DOHH2 (cell line): ENCODE results near the gene EBPL.

ENCODE experiments used
- H3F3A ChIP-seq: fragments of 200-600 bp; sonication (generic), shearing (Covaris generic); 2 replicates; pipeline ENCODE4 v1.6.0; 2016; ENCODE audit warnings: antibody characterized with exemption, mild to moderate bottlenecking; ENCODE audit not compliant: control insufficient read depth, insufficient read depth
- H3K27ac ChIP-seq: fragments of 200-600 bp; sonication (generic); 2 replicates; pipeline ENCODE4 v1.5.1; 2014; ENCODE audit warnings: low read depth, mild to moderate bottlenecking, low read length, moderate library complexity
- H3K27me3 ChIP-seq: fragments of 200-600 bp; sonication (generic); 2 replicates; pipeline ENCODE4 v1.6.1; 2014; ENCODE audit warnings: mild to moderate bottlenecking, low read length, mixed read lengths; ENCODE audit not compliant: control insufficient read depth
- H3K36me3 ChIP-seq: fragments of 200-600 bp; sonication (generic); 2 replicates; pipeline ENCODE4 v1.6.1; 2014; ENCODE audit warnings: mild to moderate bottlenecking, low read length, moderate library complexity, mixed read lengths; ENCODE audit not compliant: control insufficient read depth
- H3K4me1 ChIP-seq: fragments of 200-600 bp; sonication (generic); 2 replicates; pipeline ENCODE4 v1.6.1; 2014; ENCODE audit warnings: mild to moderate bottlenecking, low read length, mixed read lengths; ENCODE audit not compliant: control insufficient read depth
- H3K4me2 ChIP-seq: fragments of 200-600 bp; sonication (generic); 2 replicates; pipeline ENCODE4 v1.6.0; 2014; ENCODE audit warnings: mild to moderate bottlenecking, low read length, moderate library complexity
- H3K4me3 ChIP-seq: fragments of 200-600 bp; sonication (generic); 2 replicates; pipeline ENCODE4 v1.5.1; 2014; ENCODE audit warnings: mild to moderate bottlenecking, low read length, mixed read lengths
- H3K79me2 ChIP-seq: fragments of 200-600 bp; sonication (generic); 2 replicates; pipeline ENCODE4 v1.6.1; 2014; ENCODE audit warnings: mild to moderate bottlenecking, low read length, mixed read lengths; ENCODE audit not compliant: control insufficient read depth
- H3K9me2 ChIP-seq: fragments of 200-600 bp; sonication (generic); replicated peaks from 2 replicates; pipeline ENCODE4 v1.6.1; 2014; ENCODE audit warnings: mild to moderate bottlenecking, low read length, mixed read lengths; ENCODE audit not compliant: control insufficient read depth
- H3K9me3 ChIP-seq: fragments of 200-600 bp; sonication (generic); 2 replicates; pipeline ENCODE4 v1.6.1; 2014; ENCODE audit warnings: antibody characterized with exemption, low read length, mixed read lengths; ENCODE audit not compliant: control insufficient read depth, insufficient read depth
- H4K20me1 ChIP-seq: fragments of 200-600 bp; sonication (generic); 2 replicates; pipeline ENCODE4 v1.6.0; 2014; ENCODE audit warnings: low read depth, mild to moderate bottlenecking, antibody characterized with exemption, low read length, moderate library complexity; ENCODE audit not compliant: control insufficient read depth, insufficient read depth
- CTCF ChIP-seq: fragments of 200-600 bp; sonication (generic); IDR thresholded peaks from one replicate; pipeline ENCODE4 v1.5.1; 2014; ENCODE audit warnings: antibody characterized with exemption, mild to moderate bottlenecking, low read depth, low read length; ENCODE audit not compliant: poor library complexity, severe bottlenecking
- EZH2phosphoT487 ChIP-seq: fragments of 200-600 bp; sonication (generic); IDR thresholded peaks from 2 replicates; pipeline ENCODE4 v1.6.1; 2017; ENCODE audit warnings: borderline replicate concordance, mild to moderate bottlenecking, antibody characterized with exemption, low read length, moderate library complexity, mixed read lengths

EBPL gene

GRCh38 chr13:49654011-49654410 is 37.3 kb downstream of the EBPL start:
- no peaks in the 10 kb centered on the region for H3K9me2 ChIP-seq

GRCh38 chr13:49653478-49653877 is 37.8 kb downstream of the EBPL start:
- no peak for TF ChIP-seq EZH2phosphoT487
- no peak for TF ChIP-seq CTCF
- no peaks in the 10 kb centered on the region for H3K36me3 ChIP-seq
- no peak overlapping the region for H3K4me3 ChIP-seq
- no peaks in the 10 kb centered on the region for H3K79me2 ChIP-seq
- H3K4me2 ChIP-seq = no peak overlapping the region
- H3K27me3 ChIP-seq = no peaks in the 10 kb centered on the region
- H3K4me1 ChIP-seq = no peaks in the 10 kb centered on the region
- no peaks in the 10 kb centered on the region for H3K9me2 ChIP-seq
- no peaks in the 10 kb centered on the region for H3K9me3 ChIP-seq
- no peak overlapping the region for H3K27ac ChIP-seq
- no peaks in the 10 kb centered on the region for H3F3A ChIP-seq
- H4K20me1 ChIP-seq = no peaks in the 10 kb centered on the region

More at GRCh38 chr13:49654011-49654410, 37.3 kb downstream of the EBPL start:
- no peaks in the 10 kb centered on the region for H3K36me3 ChIP-seq
- H4K20me1 ChIP-seq = no peaks in the 10 kb centered on the region
- H3F3A ChIP-seq = no peaks in the 10 kb centered on the region
- no peak overlapping the region for H3K4me2 ChIP-seq
- H3K4me3 ChIP-seq = no peak overlapping the region
- no peaks in the 10 kb centered on the region for H3K27me3 ChIP-seq
- no peaks in the 10 kb centered on the region for H3K4me1 ChIP-seq
- H3K9me3 ChIP-seq = no peaks in the 10 kb centered on the region
- no peak overlapping the region for H3K27ac ChIP-seq
- TF ChIP-seq EZH2phosphoT487 (no peak), CTCF (no peak)
- no peaks in the 10 kb centered on the region for H3K79me2 ChIP-seq

- no peaks in the 10 kb centered on the region for H3K9me2 ChIP-seq
- no peaks in the 10 kb centered on the region for H3K4me1 ChIP-seq
- no peak overlapping the region for H3K27ac ChIP-seq
- no peaks in the 10 kb centered on the region for H3F3A ChIP-seq
- TF ChIP-seq CTCF (peak; percentile 46), EZH2phosphoT487 (no peak)
- no peaks in the 10 kb centered on the region for H3K79me2 ChIP-seq
- no peaks in the 10 kb centered on the region for H4K20me1 ChIP-seq
- H3K27me3 ChIP-seq = no peaks in the 10 kb centered on the region
- H3K36me3 ChIP-seq = no peaks in the 10 kb centered on the region
- H3K9me3 ChIP-seq = no peaks in the 10 kb centered on the region
- no peak overlapping the region for H3K4me3 ChIP-seq
- H3K4me2 ChIP-seq = no peak overlapping the region
Observed at GRCh38 chr13:49652355-49653305, 38.7 kb downstream of the EBPL start.
